Mesothelial cell of epicardium (in vitro differentiated cells): ENCODE measurements around the gene ADGRL3. TPM values are rescaled to one million over a fixed set of nuclear protein-coding genes. Genes with fewer than 3 reads are reported as not detected.

Experiments
- DNase-seq, 2 experiments: peaks; one replicate each; pipeline ENCODE4 v3.0.0; 2021; ENCODE audit warnings: low spot score in 2 of 2; ENCODE audit not compliant: unreplicated experiment in 2 of 2
- H3K27ac Mint-ChIP-seq: 2 replicates; pipeline ENCODE4 v1.8.0; 2021; ENCODE audit warnings: mixed read lengths
- H3K27me3 Mint-ChIP-seq: 2 replicates; pipeline ENCODE4 v1.8.0; 2021; ENCODE audit warnings: low read depth, mixed read lengths
- H3K36me3 Mint-ChIP-seq: 2 replicates; pipeline ENCODE4 v1.8.0; 2021; ENCODE audit warnings: mixed read lengths
- H3K4me1 Mint-ChIP-seq: 2 replicates; pipeline ENCODE4 v1.8.0; 2021; ENCODE audit warnings: mixed read lengths
- H3K4me3 Mint-ChIP-seq: 2 replicates; pipeline ENCODE4 v1.8.0; 2021; ENCODE audit warnings: mild to moderate bottlenecking, moderate library complexity, mixed read lengths
- H3K9me3 Mint-ChIP-seq: 2 replicates; pipeline ENCODE4 v1.8.0; 2021; ENCODE audit warnings: mixed read lengths
- CTCF ChIP-seq: fragments of 200-600 bp; sonication (generic); IDR thresholded peaks from one replicate; pipeline ENCODE4 v1.5.0; 2021; ENCODE audit warnings: antibody characterized with exemption; ENCODE audit not compliant: unreplicated experiment
- total RNA-seq: library from RNA; stranded (reverse); gene quantifications from 3 replicates; pipeline ENCODE4 v1.2.1, GENCODE V29; 2021

ADGRL3 gene
- total RNA-seq, 1 donor from 2014 or later, result 68.3 TPM

GRCh38 chr4:62096881-62097280 is 896.8 kb downstream of the ADGRL3 start:
- TF ChIP-seq CTCF, result no peak
- H3K9me3 Mint-ChIP-seq, result peaks cover 16% of the 10 kb centered on the region
- no peaks in the 10 kb centered on the region for H3K4me1 Mint-ChIP-seq
- no peak overlapping the region for H3K4me3 Mint-ChIP-seq
- no peak for DNase-seq
- no peaks in the 10 kb centered on the region for H3K27me3 Mint-ChIP-seq
- H3K36me3 Mint-ChIP-seq, result peaks cover 12% of the 10 kb centered on the region
- H3K27ac Mint-ChIP-seq, result no peak overlapping the region

- Mint-ChIP-seq H3K4me3 (no peak overlapping the region), H3K9me3 (no peaks in the 10 kb centered on the region), H3K36me3 (no peaks in the 10 kb centered on the region), H3K4me1 (peaks cover 18% of the 10 kb centered on the region), H3K27me3 (no peaks in the 10 kb centered on the region), H3K27ac (no peak overlapping the region)
- no peak for TF ChIP-seq CTCF
- no peak for DNase-seq
Observed at GRCh38 chr4:62115216-62115615, 915.1 kb downstream of the ADGRL3 start.

GRCh38 chr4:62117886-62118285 is 917.8 kb downstream of the ADGRL3 start:
- Mint-ChIP-seq H3K27ac (no peak overlapping the region), H3K27me3 (no peaks in the 10 kb centered on the region), H3K4me3 (no peak overlapping the region), H3K36me3 (no peaks in the 10 kb centered on the region), H3K4me1 (peaks cover 18% of the 10 kb centered on the region), H3K9me3 (no peaks in the 10 kb centered on the region)
- TF ChIP-seq CTCF, result no peak
- DNase-seq, result no peak

GRCh38 chr4:62118558-62118957 is 918.4 kb downstream of the ADGRL3 start:
- Mint-ChIP-seq H3K9me3 (no peaks in the 10 kb centered on the region), H3K27me3 (no peaks in the 10 kb centered on the region), H3K4me1 (peaks cover 18% of the 10 kb centered on the region), H3K4me3 (no peak overlapping the region), H3K36me3 (no peaks in the 10 kb centered on the region), H3K27ac (peak overlapping the region; percentile 57)
- DNase-seq, result no peak
- TF ChIP-seq CTCF, result no peak

GRCh38 chr4:62119195-62119594 is 919.1 kb downstream of the ADGRL3 start:
- H3K27me3 Mint-ChIP-seq, result no peaks in the 10 kb centered on the region
- H3K4me1 Mint-ChIP-seq, result peaks cover 18% of the 10 kb centered on the region
- H3K36me3 Mint-ChIP-seq, result no peaks in the 10 kb centered on the region
- no peak overlapping the region for H3K4me3 Mint-ChIP-seq
- DNase-seq, result no peak
- H3K9me3 Mint-ChIP-seq, result no peaks in the 10 kb centered on the region
- peak overlapping the region; percentile 87 for H3K27ac Mint-ChIP-seq
- TF ChIP-seq CTCF, result no peak

- DNase-seq, result no peak
- Mint-ChIP-seq H3K27ac (no peak overlapping the region), H3K4me3 (no peak overlapping the region), H3K4me1 (no peaks in the 10 kb centered on the region), H3K36me3 (no peaks in the 10 kb centered on the region), H3K9me3 (peaks cover 14% of the 10 kb centered on the region), H3K27me3 (no peaks in the 10 kb centered on the region)
- TF ChIP-seq CTCF, result no peak
Observed at GRCh38 chr4:62126064-62126732, 926.1 kb downstream of the ADGRL3 start.
